C4-2B (cell line): ENCODE results near the gene NOC2L.

Experiments used
- ZFX ChIP-seq: fragments of 450-650 bp; IDR thresholded peaks from 2 replicates; pipeline ENCODE4 v1.6.1; 2017
- TF ChIP-seq, protein P1 (sequence below): fragments of 450-650 bp; conservative IDR thresholded peaks from 2 replicates; pipeline ENCODE4 v1.5.1; 2017; ENCODE audit warnings: mild to moderate bottlenecking

DNA sequence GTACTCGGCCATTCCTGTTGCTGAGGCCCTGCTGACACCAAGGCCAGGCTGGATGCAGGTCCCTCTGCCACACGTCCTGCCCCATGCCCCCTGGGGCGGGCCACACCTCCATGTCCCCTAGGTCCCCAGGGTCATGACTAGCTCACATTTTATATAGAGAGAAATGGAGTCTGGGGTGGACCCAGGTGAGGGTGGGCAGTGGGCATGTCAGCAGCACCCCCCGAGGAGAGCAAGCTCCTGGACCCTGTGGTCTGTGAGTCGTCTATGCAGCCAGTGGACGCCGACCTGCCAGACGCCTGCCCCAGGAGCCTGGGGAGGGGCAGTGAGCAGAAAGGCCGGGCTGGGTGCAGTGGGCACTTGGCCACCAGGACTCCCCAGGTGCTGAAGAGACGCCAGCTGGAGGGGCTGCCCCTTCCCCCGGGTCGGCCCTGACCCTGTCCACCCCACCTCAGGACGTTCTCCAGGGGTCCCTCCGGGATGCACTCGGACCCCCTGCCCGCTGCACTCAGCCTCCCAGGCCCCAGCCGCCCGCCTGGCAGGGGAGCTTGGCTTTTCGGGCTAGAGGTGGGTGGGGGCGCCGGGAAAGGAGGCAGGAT is 19.4 kb downstream of the NOC2L start:
- TF ChIP-seq, protein P1, sequence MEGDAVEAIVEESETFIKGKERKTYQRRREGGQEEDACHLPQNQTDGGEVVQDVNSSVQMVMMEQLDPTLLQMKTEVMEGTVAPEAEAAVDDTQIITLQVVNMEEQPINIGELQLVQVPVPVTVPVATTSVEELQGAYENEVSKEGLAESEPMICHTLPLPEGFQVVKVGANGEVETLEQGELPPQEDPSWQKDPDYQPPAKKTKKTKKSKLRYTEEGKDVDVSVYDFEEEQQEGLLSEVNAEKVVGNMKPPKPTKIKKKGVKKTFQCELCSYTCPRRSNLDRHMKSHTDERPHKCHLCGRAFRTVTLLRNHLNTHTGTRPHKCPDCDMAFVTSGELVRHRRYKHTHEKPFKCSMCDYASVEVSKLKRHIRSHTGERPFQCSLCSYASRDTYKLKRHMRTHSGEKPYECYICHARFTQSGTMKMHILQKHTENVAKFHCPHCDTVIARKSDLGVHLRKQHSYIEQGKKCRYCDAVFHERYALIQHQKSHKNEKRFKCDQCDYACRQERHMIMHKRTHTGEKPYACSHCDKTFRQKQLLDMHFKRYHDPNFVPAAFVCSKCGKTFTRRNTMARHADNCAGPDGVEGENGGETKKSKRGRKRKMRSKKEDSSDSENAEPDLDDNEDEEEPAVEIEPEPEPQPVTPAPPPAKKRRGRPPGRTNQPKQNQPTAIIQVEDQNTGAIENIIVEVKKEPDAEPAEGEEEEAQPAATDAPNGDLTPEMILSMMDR, result no peak
- TF ChIP-seq ZFX, result no peak
